ENCODE data around the gene SGMS1. TPM values are rescaled to one million over a fixed set of nuclear protein-coding genes. Genes with fewer than 3 reads are reported as not detected.
A peak's percentile ranks its signal among the peaks of the same experiment; 100 is the strongest.

SGMS1 gene
- total RNA-seq, 4 donors from 2014 or later = 139 to 198 (median 173) TPM

DNA sequence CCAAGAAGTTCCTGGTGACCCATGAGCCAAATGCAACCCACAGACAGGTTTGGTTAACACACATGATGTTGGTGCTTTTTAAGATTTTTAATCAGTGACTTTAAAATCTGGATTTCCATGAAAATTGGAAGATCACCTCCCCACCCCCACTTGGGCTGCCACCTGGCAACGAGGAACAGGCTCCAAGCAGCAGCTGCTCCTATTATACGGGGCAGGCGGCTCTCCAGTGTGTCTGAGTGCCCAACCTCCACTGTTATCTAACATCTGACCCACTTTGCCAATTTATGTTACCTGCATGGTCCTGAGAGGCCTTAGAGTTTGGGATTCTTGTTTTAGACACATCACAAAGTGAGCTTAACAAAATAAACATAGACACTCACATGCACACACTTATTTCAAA, 56.4 kb downstream of the SGMS1 start:
- Histone ChIP-seq H3K4me1 (no peaks in the 10 kb centered on the region), H3K27ac (no peak overlapping the region), H3K4me3 (no peak overlapping the region), H3K36me3 (no peaks in the 10 kb centered on the region), H3K9me3 (no peaks in the 10 kb centered on the region), H3K27me3 (no peaks in the 10 kb centered on the region)
- TF ChIP-seq, protein P1, sequence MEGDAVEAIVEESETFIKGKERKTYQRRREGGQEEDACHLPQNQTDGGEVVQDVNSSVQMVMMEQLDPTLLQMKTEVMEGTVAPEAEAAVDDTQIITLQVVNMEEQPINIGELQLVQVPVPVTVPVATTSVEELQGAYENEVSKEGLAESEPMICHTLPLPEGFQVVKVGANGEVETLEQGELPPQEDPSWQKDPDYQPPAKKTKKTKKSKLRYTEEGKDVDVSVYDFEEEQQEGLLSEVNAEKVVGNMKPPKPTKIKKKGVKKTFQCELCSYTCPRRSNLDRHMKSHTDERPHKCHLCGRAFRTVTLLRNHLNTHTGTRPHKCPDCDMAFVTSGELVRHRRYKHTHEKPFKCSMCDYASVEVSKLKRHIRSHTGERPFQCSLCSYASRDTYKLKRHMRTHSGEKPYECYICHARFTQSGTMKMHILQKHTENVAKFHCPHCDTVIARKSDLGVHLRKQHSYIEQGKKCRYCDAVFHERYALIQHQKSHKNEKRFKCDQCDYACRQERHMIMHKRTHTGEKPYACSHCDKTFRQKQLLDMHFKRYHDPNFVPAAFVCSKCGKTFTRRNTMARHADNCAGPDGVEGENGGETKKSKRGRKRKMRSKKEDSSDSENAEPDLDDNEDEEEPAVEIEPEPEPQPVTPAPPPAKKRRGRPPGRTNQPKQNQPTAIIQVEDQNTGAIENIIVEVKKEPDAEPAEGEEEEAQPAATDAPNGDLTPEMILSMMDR (IDR thresholded peaks at IDR 0.05) = no peak
- WGBS = 53% methylated on average over 3 of the region's 3 CpGs
- no peak for DNase-seq (ENCODE audit: low spot score in 2 of 2)

DNA sequence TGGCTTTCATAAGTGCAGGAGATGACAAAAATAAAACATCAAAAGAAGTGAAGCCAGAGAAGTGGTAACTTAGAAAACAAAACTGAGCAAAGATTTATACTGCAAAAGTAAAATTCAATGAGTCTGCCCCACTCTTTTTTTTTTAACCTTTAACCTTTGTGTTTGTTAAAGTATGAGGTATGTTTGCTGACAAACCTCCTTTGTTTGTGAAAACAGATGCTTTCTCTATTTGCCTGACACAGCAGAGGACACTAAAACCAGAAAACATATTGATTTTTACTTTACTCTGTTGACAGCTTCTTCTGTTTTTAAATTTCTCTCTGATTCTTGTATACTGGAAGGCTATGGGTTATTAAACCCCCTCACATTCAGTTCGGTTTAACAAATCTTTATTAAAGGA, 57.6 kb downstream of the SGMS1 start:
- Histone ChIP-seq H3K4me3 (no peak overlapping the region), H3K9me3 (no peaks in the 10 kb centered on the region), H3K27me3 (no peaks in the 10 kb centered on the region), H3K4me1 (peaks cover 7% of the 10 kb centered on the region), H3K27ac (no peak overlapping the region), H3K36me3 (no peaks in the 10 kb centered on the region)
- DNase-seq (ENCODE audit: low spot score in 2 of 2) = no peak
- TF ChIP-seq EP300 (IDR thresholded peaks at IDR 0.05) (no peak), POLR2AphosphoS5 (IDR thresholded peaks at IDR 0.05) (no peak), POLR2A (IDR thresholded peaks at IDR 0.05) (no peak)
- TF ChIP-seq, protein P1 (IDR thresholded peaks at IDR 0.05) = no peak
- 43% methylated on average over 1 of the region's 1 CpG for WGBS

DNA sequence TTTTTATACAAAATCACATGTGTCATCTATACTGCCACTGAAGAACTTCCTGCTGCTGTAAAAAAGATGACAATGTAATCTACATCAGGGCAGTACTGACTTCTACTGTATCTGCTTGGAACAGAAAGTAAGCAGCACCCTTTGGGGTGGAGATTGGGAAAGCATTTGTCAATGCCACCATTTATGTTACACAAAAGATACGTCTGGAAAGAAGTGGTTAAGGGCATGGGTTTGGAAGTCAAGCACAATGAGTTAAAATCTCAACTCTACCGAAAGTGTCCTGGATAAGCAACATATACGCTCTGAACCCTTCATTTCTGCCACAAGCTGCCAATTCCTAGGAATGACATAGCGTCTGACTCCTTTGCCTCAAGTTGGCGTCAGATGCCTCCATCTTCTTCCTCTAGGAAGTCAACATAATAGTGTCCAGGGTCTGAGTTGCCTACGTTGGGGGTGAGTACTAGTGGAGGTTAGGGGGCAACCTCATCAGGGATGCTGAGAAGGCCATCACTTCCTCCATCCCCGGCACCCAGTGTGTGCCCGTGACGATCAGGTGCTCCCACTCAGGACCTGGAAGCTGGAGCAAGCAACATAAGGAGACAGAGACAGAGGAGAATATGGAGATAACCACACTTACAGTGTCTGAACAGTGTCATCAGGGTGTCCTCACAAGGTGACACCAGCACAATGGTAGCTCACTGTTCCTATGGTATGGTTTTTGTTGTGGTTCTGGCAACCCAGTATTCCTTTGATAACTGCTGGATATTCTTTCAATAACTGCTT, 58.3 kb downstream of the SGMS1 start:
- TF ChIP-seq POLR2AphosphoS5 (IDR thresholded peaks at IDR 0.05) (no peak), EP300 (IDR thresholded peaks at IDR 0.05) (no peak), POLR2A (IDR thresholded peaks at IDR 0.05) (no peak)
- TF ChIP-seq, protein P1 (IDR thresholded peaks at IDR 0.05) = no peak
- Histone ChIP-seq H3K9me3 (no peaks in the 10 kb centered on the region), H3K36me3 (no peaks in the 10 kb centered on the region), H3K27me3 (no peaks in the 10 kb centered on the region), H3K27ac (no peak overlapping the region), H3K4me1 (peaks cover 13% of the 10 kb centered on the region), H3K4me3 (no peak overlapping the region)
- no peak for DNase-seq (ENCODE audit: low spot score in 2 of 2)
- 93% methylated on average over 8 of the region's 9 CpGs for WGBS

DNA sequence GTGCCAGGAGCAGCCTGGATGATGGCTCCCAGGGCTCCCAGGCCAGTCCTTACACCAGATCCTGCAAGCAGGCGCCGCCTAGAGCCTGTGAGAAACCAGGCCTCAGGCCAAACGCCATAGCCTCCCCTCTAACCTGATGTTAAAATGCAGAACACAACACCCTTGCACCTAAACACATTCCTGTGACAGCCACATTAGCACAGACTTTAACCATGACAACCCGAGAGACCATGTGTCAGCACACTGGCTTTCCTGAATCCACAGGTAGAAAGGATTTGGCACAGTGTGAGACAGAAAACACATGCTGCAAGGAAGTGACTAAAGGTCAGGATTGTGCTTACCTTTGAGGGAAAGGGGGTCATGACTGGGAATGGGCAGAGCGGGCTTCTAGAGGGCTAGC, 59.9 kb downstream of the SGMS1 start:
- H3K36me3 ChIP-seq = no peaks in the 10 kb centered on the region
- 86% methylated on average over 5 of the region's 5 CpGs for WGBS
- H3K27ac ChIP-seq = no peak overlapping the region
- H3K9me3 ChIP-seq = no peaks in the 10 kb centered on the region
- TF ChIP-seq EP300 (IDR thresholded peaks at IDR 0.05) (no peak), POLR2A (IDR thresholded peaks at IDR 0.05) (no peak), POLR2AphosphoS5 (IDR thresholded peaks at IDR 0.05) (no peak)
- TF ChIP-seq, protein P1 (IDR thresholded peaks at IDR 0.05) = no peak
- DNase-seq (ENCODE audit: low spot score in 2 of 2) = no peak
- no peaks in the 10 kb centered on the region for H3K27me3 ChIP-seq
- H3K4me1 ChIP-seq = peaks cover 20% of the 10 kb centered on the region
- no peak overlapping the region for H3K4me3 ChIP-seq

DNA sequence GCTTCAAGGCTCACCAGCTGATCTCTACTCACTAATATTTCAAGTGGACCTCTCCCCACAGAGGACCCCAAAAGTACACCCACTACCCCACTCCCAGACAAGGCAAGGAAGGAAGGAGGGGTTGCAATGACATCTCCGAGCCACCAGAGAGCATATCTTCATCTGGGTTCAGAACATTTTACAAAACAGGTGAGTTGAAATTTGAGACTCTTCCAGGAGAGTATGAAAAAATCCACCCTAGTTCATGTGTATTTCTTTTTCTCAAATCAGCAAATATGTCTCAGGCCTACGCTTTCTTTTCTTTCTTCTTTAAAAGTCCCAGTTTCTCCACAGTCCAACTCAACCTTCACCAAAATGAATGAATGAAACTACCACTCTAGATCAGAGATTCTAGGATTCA, 61.9 kb downstream of the SGMS1 start:
- TF ChIP-seq EP300 (IDR thresholded peaks at IDR 0.05) (no peak), POLR2A (IDR thresholded peaks at IDR 0.05) (no peak)
- TF ChIP-seq, protein P1 (IDR thresholded peaks at IDR 0.05) = peak; percentile 32 to 54
- Histone ChIP-seq H3K4me1 (peaks cover 34% of the 10 kb centered on the region), H3K36me3 (no peaks in the 10 kb centered on the region), H3K4me3 (no peak overlapping the region), H3K9me3 (no peaks in the 10 kb centered on the region), H3K27ac (no peak overlapping the region), H3K27me3 (no peaks in the 10 kb centered on the region)
- no peak for DNase-seq (ENCODE audit: low spot score in 2 of 2)
- WGBS = 42% methylated on average over 2 of the region's 2 CpGs
